Astrocyte (in vitro differentiated cells and primary cell): ENCODE results near the gene VAPA. TPM values are rescaled to one million over a fixed set of nuclear protein-coding genes. Genes with fewer than 3 reads are reported as not detected.

Experiments
- DNase-seq: peaks from one replicate; pipeline ENCODE4 v3.0.0-alpha.2; 2010; ENCODE audit warnings: low read depth
- FAIRE-seq: peaks from 2 replicates; lab custom pipeline; 2011; peaks lifted over from hg19 to GRCh38; lab: Jason Lieb, UNC
- H2AFZ ChIP-seq: 2 replicates; pipeline ENCODE4 v1.6.0; 2012; ENCODE audit warnings: low read depth, low read length, inconsistent platforms
- H3K27ac ChIP-seq: 2 replicates; pipeline ENCODE4 v1.5.1; 2011; ENCODE audit warnings: low read depth, low read length, inconsistent platforms
- H3K27me3 ChIP-seq: 2 replicates; pipeline ENCODE4 v1.6.0; 2011; ENCODE audit warnings: low read length, inconsistent platforms; ENCODE audit not compliant: insufficient read depth
- H3K36me3 ChIP-seq: 2 replicates; pipeline ENCODE4 v1.5.1; 2011; ENCODE audit warnings: low read length, inconsistent platforms; ENCODE audit not compliant: insufficient read depth
- H3K4me1 ChIP-seq: 2 replicates; pipeline ENCODE4 v1.5.1; 2011; ENCODE audit warnings: low read length, inconsistent platforms; ENCODE audit not compliant: insufficient read depth
- H3K4me2 ChIP-seq: 2 replicates; pipeline ENCODE4 v1.6.0; 2012; ENCODE audit warnings: low read length, inconsistent platforms
- H3K4me3 ChIP-seq: 2 replicates; pipeline ENCODE4 v1.5.1; 2011; ENCODE audit warnings: low read depth, mild to moderate bottlenecking, low read length, inconsistent platforms; ENCODE audit not compliant: insufficient read depth
- H3K79me2 ChIP-seq: 2 replicates; pipeline ENCODE4 v1.6.0; 2012; ENCODE audit warnings: mild to moderate bottlenecking, low read length, inconsistent platforms; ENCODE audit not compliant: insufficient read depth
- H3K9ac ChIP-seq: 2 replicates; pipeline ENCODE4 v1.6.0; 2012; ENCODE audit warnings: mild to moderate bottlenecking, low read length, inconsistent platforms
- H3K9me3 ChIP-seq: 2 replicates; pipeline ENCODE4 v1.5.1; 2012; ENCODE audit warnings: low read depth, mild to moderate bottlenecking, low read length, inconsistent platforms; ENCODE audit not compliant: insufficient read depth
- H4K20me1 ChIP-seq: 2 replicates; pipeline ENCODE4 v1.6.0; 2012; ENCODE audit warnings: low read length, inconsistent platforms; ENCODE audit not compliant: insufficient read depth
- H3K27ac Mint-ChIP-seq: one replicate; pipeline ENCODE4 v1.8.0; 2021; ENCODE audit warnings: mild to moderate bottlenecking, mixed read lengths; ENCODE audit not compliant: unreplicated experiment
- H3K27me3 Mint-ChIP-seq: one replicate; pipeline ENCODE4 v1.8.0; 2021; ENCODE audit warnings: low read depth, mixed read lengths; ENCODE audit not compliant: unreplicated experiment
- H3K36me3 Mint-ChIP-seq: one replicate; pipeline ENCODE4 v1.8.0; 2021; ENCODE audit warnings: low read depth, mixed read lengths; ENCODE audit not compliant: unreplicated experiment
- H3K4me1 Mint-ChIP-seq: one replicate; pipeline ENCODE4 v1.8.0; 2021; ENCODE audit warnings: low read depth, mixed read lengths; ENCODE audit not compliant: unreplicated experiment
- H3K4me3 Mint-ChIP-seq: one replicate; pipeline ENCODE4 v1.8.0; 2021; ENCODE audit warnings: mild to moderate bottlenecking, moderate library complexity, mixed read lengths; ENCODE audit not compliant: unreplicated experiment
- H3K9me3 Mint-ChIP-seq: one replicate; pipeline ENCODE4 v1.8.0; 2021; ENCODE audit warnings: mild to moderate bottlenecking, mixed read lengths; ENCODE audit not compliant: unreplicated experiment
- CTCF ChIP-seq: IDR thresholded peaks from 2 replicates; pipeline ENCODE4 v1.5.1; 2011; ENCODE audit warnings: low read depth, mild to moderate bottlenecking, inconsistent platforms, low read length, moderate library complexity; ENCODE audit not compliant: insufficient read depth
- EZH2 ChIP-seq: IDR thresholded peaks from 2 replicates; pipeline ENCODE4 v1.6.1; 2012; ENCODE audit warnings: mild to moderate bottlenecking, low read length, inconsistent platforms; ENCODE audit not compliant: insufficient read depth
- total RNA-seq: library from RNA; stranded (reverse); gene quantifications from 2 replicates; pipeline ENCODE4 v1.2.1, GENCODE V29; 2021

Gene VAPA
- total RNA-seq, 1 donor from 2014 or later, result 181 TPM

DNA sequence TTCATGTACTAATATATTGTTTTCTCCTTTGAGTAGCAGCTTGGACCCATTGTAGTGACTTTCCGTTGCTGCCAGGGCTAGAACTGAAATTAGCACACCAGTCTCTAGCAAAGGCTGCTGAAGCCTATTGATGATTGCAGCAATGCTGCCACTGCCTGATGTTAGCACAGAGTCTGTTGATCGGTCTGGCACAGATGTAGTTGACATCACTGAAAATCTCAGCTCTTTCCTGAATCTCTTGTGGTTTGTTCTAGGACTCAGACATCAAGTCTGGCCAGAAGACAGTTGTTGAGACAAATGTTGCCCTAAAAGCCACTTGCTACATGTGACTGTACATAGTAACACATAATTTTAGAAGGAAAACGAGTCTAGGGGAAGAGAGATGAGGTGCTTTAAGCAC lies 47.2 kb downstream of the VAPA start:
- no peak for TF ChIP-seq CTCF
- no peak for TF ChIP-seq EZH2
- no peaks in the 10 kb centered on the region for H3K27me3 Mint-ChIP-seq
- H3K27ac ChIP-seq, result no peak overlapping the region

GRCh38 chr18:9965711-9966624 lies 52.2 kb downstream of the VAPA start:
- no peaks in the 10 kb centered on the region for H3K79me2 ChIP-seq
- no peaks in the 10 kb centered on the region for H3K9me3 Mint-ChIP-seq
- no peak overlapping the region for H3K4me2 ChIP-seq
- no peak overlapping the region for H3K27ac ChIP-seq
- H3K4me3 Mint-ChIP-seq, result no peak overlapping the region
- peaks cover 17% of the 10 kb centered on the region for H4K20me1 ChIP-seq
- FAIRE-seq (no peak), DNase-seq (peak; percentile 63)
- no peaks in the 10 kb centered on the region for H3K27me3 Mint-ChIP-seq
- H3K4me1 Mint-ChIP-seq, result peaks cover 33% of the 10 kb centered on the region
- H3K36me3 Mint-ChIP-seq, result peaks cover 5% of the 10 kb centered on the region
- peaks cover 10% of the 10 kb centered on the region for H3K4me1 ChIP-seq
- no peak overlapping the region for H3K4me3 ChIP-seq
- H3K9me3 ChIP-seq, result no peaks in the 10 kb centered on the region
- TF ChIP-seq EZH2, result no peak
- TF ChIP-seq CTCF, result no peak
- peak overlapping the region; percentile 63 for H3K27ac Mint-ChIP-seq
- H3K9ac ChIP-seq, result no peak overlapping the region
- H3K27me3 ChIP-seq, result no peaks in the 10 kb centered on the region
- H2AFZ ChIP-seq, result no peak overlapping the region
- no peaks in the 10 kb centered on the region for H3K36me3 ChIP-seq

More for the DNA sequence above, 47.2 kb downstream of the VAPA start:
- H3K36me3 Mint-ChIP-seq, result peaks cover 2% of the 10 kb centered on the region
- H3K4me1 ChIP-seq, result peaks cover 5% of the 10 kb centered on the region
- H3K79me2 ChIP-seq, result no peaks in the 10 kb centered on the region
- no peak overlapping the region for H3K4me3 ChIP-seq
- no peak for FAIRE-seq
- no peaks in the 10 kb centered on the region for H3K9me3 ChIP-seq
- no peaks in the 10 kb centered on the region for H3K36me3 ChIP-seq
- H4K20me1 ChIP-seq, result peaks cover 40% of the 10 kb centered on the region
- H3K4me1 Mint-ChIP-seq, result peaks cover 8% of the 10 kb centered on the region
- H3K9ac ChIP-seq, result no peak overlapping the region
- no peak overlapping the region for H3K4me3 Mint-ChIP-seq
- peak; percentile 36 for DNase-seq
- no peaks in the 10 kb centered on the region for H3K9me3 Mint-ChIP-seq
- H3K4me2 ChIP-seq, result no peak overlapping the region
- H3K27ac Mint-ChIP-seq, result no peak overlapping the region
- no peak overlapping the region for H2AFZ ChIP-seq
- H3K27me3 ChIP-seq, result no peaks in the 10 kb centered on the region
